GM12872 (cell line): ENCODE measurements around the gene TNFRSF11A.

Experiments used
- CTCF ChIP-seq: IDR thresholded peaks from 3 replicates; pipeline ENCODE4 v1.5.1; 2011; ENCODE audit warnings: low read depth, mild to moderate bottlenecking, low read length, moderate library complexity; ENCODE audit not compliant: insufficient read depth

TNFRSF11A gene

GRCh38 chr18:62284637-62285036 is 40.5 kb upstream of the TNFRSF11A start:
- no peak for TF ChIP-seq CTCF

GRCh38 chr18:62285281-62285680 is 39.8 kb upstream of the TNFRSF11A start:
- TF ChIP-seq CTCF = no peak

- TF ChIP-seq CTCF = no peak
These were observed 37.1 kb upstream of the TNFRSF11A start for GRCh38 chr18:62287781-62288664.

GRCh38 chr18:62288665-62289008 is 36.5 kb upstream of the TNFRSF11A start:
- no peak for TF ChIP-seq CTCF

- TF ChIP-seq CTCF = no peak
These were observed 36.1 kb upstream of the TNFRSF11A start for GRCh38 chr18:62289047-62289446.

- TF ChIP-seq CTCF = no peak
These were observed 31.0 kb upstream of the TNFRSF11A start for GRCh38 chr18:62294073-62294472.

GRCh38 chr18:62300359-62300963 is 24.6 kb upstream of the TNFRSF11A start:
- no peak for TF ChIP-seq CTCF
